IMR-90 (cell line): ENCODE data around the gene GPSM1. TPM values are rescaled to one million over a fixed set of nuclear protein-coding genes. Genes with fewer than 3 reads are reported as not detected.

Source experiments
- ATAC-seq: fragments of 200-7000 bp; cut with Tn5 transposase; 2 replicates; pipeline ENCODE4 v1.9.1; 2020; ENCODE audit warnings: low read depth, mild to moderate bottlenecking, moderate library complexity
- BruUV-seq: library from RNA; stranded (reverse); fragments of 400-500 nt; replicated peaks from 2 replicates; lab custom pipeline; 2021; lab: Mats Ljungman, UMichigan
- CTCF ChIA-PET: fragments of 300-600 bp; formaldehyde crosslinking; extraction: SDS; loops from one replicate; lab custom pipeline; 2021; ENCODE audit warnings: antibody characterized with exemption; lab: Yijun Ruan, JAX
- POLR2A ChIA-PET: fragments of 300-600 bp; sonication (Branson Sonifier 250); formaldehyde crosslinking; loops from one replicate; lab custom pipeline; 2022; ENCODE audit warnings: antibody characterized with exemption; ENCODE audit not compliant: unreplicated experiment; lab: Charles Lee
- DNase-seq: peaks from one replicate; pipeline ENCODE4 v3.0.0; 2013
- H2AFZ ChIP-seq: replicated peaks from 2 replicates; pipeline ENCODE3; 2013; ENCODE audit warnings: low read length, mild to moderate bottlenecking; ENCODE audit not compliant: poor library complexity
- H2AK5ac ChIP-seq: 2 replicates; pipeline ENCODE4 v1.6.1; 2013; ENCODE audit warnings: low read depth, low read length, inconsistent platforms
- H2AK9ac ChIP-seq: replicated peaks from 2 replicates; pipeline ENCODE3; 2013; ENCODE audit warnings: mild to moderate bottlenecking, low read depth, low read length, moderate library complexity; ENCODE audit not compliant: poor library complexity
- H2BK120ac ChIP-seq: 2 replicates; pipeline ENCODE4 v1.6.1; 2013; ENCODE audit warnings: low read depth, low read length, inconsistent platforms
- H2BK15ac ChIP-seq: 3 replicates; pipeline ENCODE4 v1.6.1; 2013; ENCODE audit warnings: low read depth, low read length, inconsistent platforms
- H2BK20ac ChIP-seq: 2 replicates; pipeline ENCODE4 v1.6.1; 2013; ENCODE audit warnings: low read depth, mild to moderate bottlenecking, inconsistent platforms, low read length, moderate library complexity
- H2BK5ac ChIP-seq: 2 replicates; pipeline ENCODE4 v1.6.1; 2013; ENCODE audit warnings: mild to moderate bottlenecking, low read depth, low read length, inconsistent platforms; ENCODE audit not compliant: poor library complexity, severe bottlenecking
- H3K14ac ChIP-seq: replicated peaks from 2 replicates; pipeline ENCODE4 v1.6.1; 2013; ENCODE audit warnings: low read depth, low read length, inconsistent platforms
- H3K18ac ChIP-seq: 2 replicates; pipeline ENCODE4 v1.6.1; 2013; ENCODE audit warnings: low read depth, low read length, control low read depth
- H3K23ac ChIP-seq: 2 replicates; pipeline ENCODE4 v1.6.1; 2013; ENCODE audit warnings: low read depth, low read length, inconsistent platforms
- H3K27ac ChIP-seq: 2 replicates; pipeline ENCODE4 v1.5.1; 2013; ENCODE audit warnings: mild to moderate bottlenecking, control low read depth, low read length; ENCODE audit not compliant: insufficient read depth
- H3K27me3 ChIP-seq: 2 replicates; pipeline ENCODE4 v1.6.1; 2013; ENCODE audit warnings: low read length; ENCODE audit not compliant: control insufficient read depth, insufficient read depth
- H3K36me3 ChIP-seq: 2 replicates; pipeline ENCODE4 v1.6.1; 2013; ENCODE audit warnings: low read length, mixed read lengths; ENCODE audit not compliant: control insufficient read depth, insufficient read depth
- H3K4ac ChIP-seq: 2 replicates; pipeline ENCODE4 v1.6.1; 2013; ENCODE audit warnings: low read depth, low read length, inconsistent platforms
- H3K4me1 ChIP-seq: 2 replicates; pipeline ENCODE4 v1.6.1; 2013; ENCODE audit warnings: low read length, mixed read lengths; ENCODE audit not compliant: control insufficient read depth, insufficient read depth
- H3K4me2 ChIP-seq: 2 replicates; pipeline ENCODE4 v1.6.1; 2013; ENCODE audit warnings: low read depth, mild to moderate bottlenecking, control low read depth, low read length, moderate library complexity
- H3K4me3 ChIP-seq: 2 replicates; pipeline ENCODE4 v1.5.1; 2013; ENCODE audit warnings: low read depth, mild to moderate bottlenecking, control low read depth, low read length, moderate library complexity; ENCODE audit not compliant: insufficient read depth
- H3K56ac ChIP-seq: 2 replicates; pipeline ENCODE4 v1.6.1; 2013; ENCODE audit warnings: low read length, inconsistent platforms; ENCODE audit not compliant: insufficient read depth; ENCODE audit errors: extremely low read depth
- H3K79me1 ChIP-seq, 2 experiments: 2 replicates each; pipeline ENCODE4 v1.6.1; 2013; ENCODE audit warnings: low read length in 2 of 2, inconsistent platforms in 1 of 2, low read depth in 1 of 2
- H3K9ac ChIP-seq: 2 replicates; pipeline ENCODE4 v1.6.1; 2013; ENCODE audit warnings: low read depth, low read length, control low read depth
- H3K9me1 ChIP-seq: 2 replicates; pipeline ENCODE4 v1.6.1; 2013; ENCODE audit warnings: low read length, inconsistent platforms; ENCODE audit not compliant: insufficient read depth
- H3K9me3 ChIP-seq: 2 replicates; pipeline ENCODE4 v1.6.1; 2013; ENCODE audit warnings: low read length; ENCODE audit not compliant: control insufficient read depth, insufficient read depth
- H4K20me1 ChIP-seq: 2 replicates; pipeline ENCODE4 v1.6.1; 2013; ENCODE audit warnings: low read length, inconsistent platforms; ENCODE audit not compliant: insufficient read depth
- H4K5ac ChIP-seq: 2 replicates; pipeline ENCODE4 v1.6.1; 2013; ENCODE audit warnings: mild to moderate bottlenecking, low read depth, low read length, control low read depth
- H4K8ac ChIP-seq, 2 experiments: 2 replicates each; pipeline ENCODE4 v1.6.1; 2013; ENCODE audit warnings: low read depth in 2 of 2, low read length in 2 of 2, control low read depth in 1 of 2, inconsistent platforms in 1 of 2
- H4K91ac ChIP-seq: 2 replicates; pipeline ENCODE4 v1.6.1; 2013; ENCODE audit warnings: low read depth, low read length, inconsistent platforms; ENCODE audit not compliant: insufficient read depth
- CEBPB ChIP-seq: IDR thresholded peaks from 2 replicates; pipeline ENCODE4 v1.6.1; 2012; ENCODE audit warnings: low read depth, low read length, improper control_type of control experiment
- CTCF ChIP-seq: conservative IDR thresholded peaks from 2 replicates; pipeline ENCODE4 v1.5.1; 2012; ENCODE audit warnings: mild to moderate bottlenecking, low read depth, low read length, improper control_type of control experiment
- ELK1 ChIP-seq: fragments of 150-350 bp; IDR thresholded peaks from 2 replicates; pipeline ENCODE4 v1.6.1; 2016; ENCODE audit warnings: low read depth, mild to moderate bottlenecking, low read length, moderate library complexity, borderline replicate concordance
- MXI1 ChIP-seq: IDR thresholded peaks from 2 replicates; pipeline ENCODE4 v1.6.1; 2012; ENCODE audit warnings: low read depth, mild to moderate bottlenecking, low read length, moderate library complexity, borderline replicate concordance
- RAD21 ChIP-seq: IDR thresholded peaks from 2 replicates; pipeline ENCODE4 v1.6.1; 2012; ENCODE audit warnings: low read length, improper control_type of control experiment
- SMC3 ChIP-seq: fragments of 150-350 bp; IDR thresholded peaks from 2 replicates; pipeline ENCODE4 v1.6.1; 2016; ENCODE audit warnings: low read depth, mild to moderate bottlenecking, antibody characterized with exemption, low read length, moderate library complexity
- WGBS, 2 experiments: methylation state at CpG; one replicate each; pipeline versions ENCODE4 v1.1.5 to v1.1.7; 2013; ENCODE audit warnings: missing lambda C conversion rate in 2 of 2; ENCODE audit not compliant: insufficient read length in 1 of 2; ENCODE audit errors: extremely low coverage in 2 of 2; 5-methylcytosine and 5-hydroxymethylcytosine counted together
- dilution Hi-C: fragments of 300-500 bp; cut with HindIII; formaldehyde crosslinking; loops from one replicate; pipeline ENCODE4 v1.14.3; 2018; ENCODE audit warnings: low sequenced_read_pairs; ENCODE audit not compliant: unreplicated experiment
- in situ Hi-C: fragments of 300-500 bp; cut with MboI; formaldehyde crosslinking; loops from 3 replicates; pipeline ENCODE4 v1.14.3; 2019; ENCODE audit warnings: low sequenced_read_pairs, inconsistent platforms, mixed read lengths
- intact Hi-C: fragments of 100-400 bp; cut with micrococcal nuclease; formaldehyde crosslinking; loops from 2 replicates; pipeline ENCODE4 v1.10.0; 2022
- polyA plus RNA-seq, 3 experiments: library from polyadenylated mRNA; depleted of rRNA; stranded (reverse); fragments of >200 nt; gene quantifications; 2 replicates each; pipeline ENCODE4 v1.2.3, GENCODE V29; 2012; ENCODE audit warnings: low replicate concordance in 1 of 3
- total RNA-seq: library from RNA; depleted of rRNA; stranded (reverse); fragments of >200 nt; gene quantifications from 2 replicates; pipeline ENCODE4 v1.2.3, GENCODE V29; 2012

The GPSM1 gene
- total and polyA plus RNA-seq, 2 of the 4 experiments (the other 2 are of a cell fraction) = 28.7 to 71.2 TPM

GRCh38 chr9:136345281-136346156, 18.2 kb downstream of the GPSM1 start:
- in situ Hi-C loops = no loop called here
- TF ChIP-seq RAD21 (peak; percentile 28; the same call in 1 of the 2 replicates), CEBPB (no peak), ELK1 (no peak), CTCF (peak; percentile 37), SMC3 (peak; percentile 31; the same call in 1 of the 2 replicates), MXI1 (no peak)
- Histone ChIP-seq H4K91ac (no peak overlapping the region), H4K5ac (no peak overlapping the region), H3K9me1 (peaks cover 4% of the 10 kb centered on the region; the same call in 1 of the 2 replicates), H3K9ac (no peak overlapping the region), H3K4me1 (peaks cover 8% of the 10 kb centered on the region; the same call in 1 of the 2 replicates), H4K20me1 (peaks cover 58% of the 10 kb centered on the region), H3K9me3 (no peaks in the 10 kb centered on the region), H4K8ac (no peak overlapping the region), H3K4me2 (no peak overlapping the region), H3K36me3 (peaks cover 74% of the 10 kb centered on the region), H2BK120ac (no peak overlapping the region), H2BK20ac (no peak overlapping the region), H3K79me1 (peaks cover 16 to 53% of the 10 kb centered on the region in 2 experiments), H2AK9ac (peak overlapping the region; percentile 65), H3K56ac (no peak overlapping the region), H3K4ac (no peak overlapping the region), H2BK15ac (no peak overlapping the region), H3K4me3 (no peak overlapping the region), H3K27ac (no peak overlapping the region), H3K18ac (no peak overlapping the region), H3K14ac (no peak overlapping the region), H2AK5ac (peak overlapping the region; percentile 50; the same call in 1 of the 2 replicates), H2BK5ac (no peak overlapping the region), H2AFZ (no peak overlapping the region), H3K27me3 (no peaks in the 10 kb centered on the region), H3K23ac (no peak overlapping the region)
- dilution Hi-C loops = no loop called here
- 71% methylated on average over 21 of the region's 43 CpGs; no CpG with 5 or more reads in 1 of the 2 experiments for WGBS, 2 experiments
- ChIA-PET CTCF (no interaction called here), POLR2A (no interaction called here)
- intact Hi-C loops = no loop called here
- no TSS peak for BruUV-seq
- DNase-seq (no peak), ATAC-seq (peak; percentile 44)
